Transverse colon (tissue), 4 donors: Measurements from ENCODE around the gene NRP1.

Experiments used
- CTCF ChIP-seq, 5 experiments: fragments of 200-600 bp in 3 of 5; fragments of 450-650 bp in 2 of 5; sonication (generic) in 3 of 5; IDR thresholded peaks; 1 replicate in 2 of 5; 2 replicates in 3 of 5; pipeline ENCODE4 v1.5.1; 2016 to 2017; ENCODE audit warnings: antibody characterized with exemption in 5 of 5, inconsistent platforms in 3 of 5, mild to moderate bottlenecking in 2 of 5, moderate library complexity in 1 of 5
- EP300 ChIP-seq: sonication (generic); formaldehyde crosslinking; IDR thresholded peaks from one replicate; pipeline ENCODE4 v1.6.1; 2017; ENCODE audit warnings: antibody characterized with exemption, low read depth
- POLR2A ChIP-seq: fragments of 450-650 bp; IDR thresholded peaks from one replicate; pipeline ENCODE4 v1.6.1; 2016; ENCODE audit warnings: antibody characterized with exemption, mild to moderate bottlenecking, moderate library complexity
- POLR2AphosphoS5 ChIP-seq, 3 donors: sonication (generic); formaldehyde crosslinking; IDR thresholded peaks; one replicate each; pipeline ENCODE4 v1.6.1; 2016; ENCODE audit warnings: antibody characterized with exemption in 3 of 3

GRCh38 chr10:33229949-33230267 lies 104.6 kb downstream of the NRP1 start:
- no peak for TF ChIP-seq POLR2A
- TF ChIP-seq CTCF (IDR thresholded peaks at IDR 0.05): no peak
- TF ChIP-seq POLR2AphosphoS5 (IDR thresholded peaks at IDR 0.05): no peak
- TF ChIP-seq EP300: no peak
